HEK293 (cell line): ENCODE data around the gene SLC16A13.

ENCODE experiments used
- CTCF ChIA-PET: fragments of 350-600 bp; formaldehyde crosslinking; extraction: SDS; loops from one replicate; lab custom pipeline; 2021; ENCODE audit warnings: antibody characterized with exemption; lab: Yijun Ruan, JAX
- POLR2A ChIA-PET: fragments of 300-600 bp; formaldehyde crosslinking; extraction: SDS; loops from one replicate; lab custom pipeline; 2020; ENCODE audit warnings: antibody characterized with exemption, inconsistent platforms; lab: Yijun Ruan, JAX
- H3K27ac ChIP-seq: fragments of 200-500 bp; sonication (Bioruptor generic); 2 replicates; pipeline ENCODE4 v1.5.1; 2014; ENCODE audit warnings: low read depth, low read length, control low read depth, inconsistent platforms; ENCODE audit errors: extremely low read depth
- H3K36me3 ChIP-seq, 2 experiments: fragments of 200-500 bp in 1 of 2; sonication (Bioruptor generic) in 1 of 2; 1 replicate in 1 of 2; 2 replicates in 1 of 2; pipeline ENCODE4 v1.5.1; 2014 to 2017; ENCODE audit warnings: inconsistent platforms in 2 of 2, low read length in 2 of 2; ENCODE audit not compliant: control insufficient read depth in 2 of 2, insufficient read depth in 1 of 2
- H3K4me1 ChIP-seq: fragments of 200-500 bp; sonication (Bioruptor generic); 2 replicates; pipeline ENCODE4 v1.5.1; 2014; ENCODE audit warnings: mild to moderate bottlenecking, low read length, inconsistent platforms; ENCODE audit not compliant: control insufficient read depth, insufficient read depth
- H3K4me3 ChIP-seq: 2 replicates; pipeline ENCODE4 v1.5.1; 2011; ENCODE audit warnings: low read depth, mild to moderate bottlenecking, control low read depth, low read length, moderate library complexity
- H3K9me3 ChIP-seq: fragments of 200-500 bp; sonication (Bioruptor generic); 2 replicates; pipeline ENCODE4 v1.5.1; 2014; ENCODE audit warnings: low read depth, low read length, inconsistent platforms; ENCODE audit not compliant: control insufficient read depth, insufficient read depth
- GLIS2 ChIP-seq: fragments of 450-650 bp; formaldehyde crosslinking; IDR thresholded peaks from 2 replicates; pipeline ENCODE4 v1.5.1; 2016; ENCODE audit warnings: missing biosample characterization, missing genetic modification characterization
- MEIS1 ChIP-seq: sonication (generic); formaldehyde crosslinking; IDR thresholded peaks from 2 replicates; pipeline ENCODE4 v1.8.1; 2022; ENCODE audit warnings: missing genetic modification reagents, mild to moderate bottlenecking, borderline replicate concordance
- SCRT2 ChIP-seq: fragments of 450-650 bp; formaldehyde crosslinking; IDR thresholded peaks from 2 replicates; pipeline ENCODE4 v1.5.1; 2016; ENCODE audit warnings: missing biosample characterization, missing genetic modification characterization
- SP2 ChIP-seq: fragments of 450-650 bp; formaldehyde crosslinking; IDR thresholded peaks from 2 replicates; pipeline ENCODE4 v1.5.1; 2016; ENCODE audit warnings: missing biosample characterization, missing genetic modification characterization
- WT1 ChIP-seq: fragments of 450-650 bp; formaldehyde crosslinking; IDR thresholded peaks from 2 replicates; pipeline ENCODE4 v1.5.1; 2016; ENCODE audit warnings: missing biosample characterization, missing genetic modification characterization
- ZBTB21 ChIP-seq: fragments of 450-650 bp; formaldehyde crosslinking; IDR thresholded peaks from 2 replicates; pipeline ENCODE4 v1.5.1; 2017; ENCODE audit warnings: missing biosample characterization, missing genetic modification characterization
- ZFHX2 ChIP-seq: fragments of 450-650 bp; formaldehyde crosslinking; conservative IDR thresholded peaks from 2 replicates; pipeline ENCODE4 v1.5.1; 2016; ENCODE audit warnings: missing biosample characterization, missing genetic modification characterization
- ZNF148 ChIP-seq: fragments of 450-650 bp; formaldehyde crosslinking; IDR thresholded peaks from 2 replicates; pipeline ENCODE4 v1.5.0; 2017; ENCODE audit warnings: missing biosample characterization, missing genetic modification characterization, borderline replicate concordance
- ZNF335 ChIP-seq: fragments of 450-650 bp; formaldehyde crosslinking; conservative IDR thresholded peaks from 2 replicates; pipeline ENCODE4 v1.5.1; 2016; ENCODE audit warnings: missing biosample characterization, missing genetic modification characterization
- ZNF341 ChIP-seq: fragments of 450-650 bp; formaldehyde crosslinking; IDR thresholded peaks from 2 replicates; pipeline ENCODE4; 2016; ENCODE audit warnings: low read depth, missing biosample characterization, missing genetic modification characterization
- ZNF366 ChIP-seq: fragments of 450-650 bp; formaldehyde crosslinking; conservative IDR thresholded peaks from 2 replicates; pipeline ENCODE4 v1.5.1; 2016; ENCODE audit warnings: missing biosample characterization, missing genetic modification characterization
- ZNF433 ChIP-seq: fragments of 450-650 bp; formaldehyde crosslinking; IDR thresholded peaks from 2 replicates; pipeline ENCODE4 v1.5.1; 2016; ENCODE audit warnings: missing biosample characterization, missing genetic modification characterization, low read depth
- ZNF530 ChIP-seq: fragments of 450-650 bp; formaldehyde crosslinking; IDR thresholded peaks from 2 replicates; pipeline ENCODE4 v1.5.1; 2016; ENCODE audit warnings: low read depth, missing biosample characterization, missing genetic modification characterization
- ZSCAN18 ChIP-seq: fragments of 450-650 bp; formaldehyde crosslinking; IDR thresholded peaks from 2 replicates; pipeline ENCODE4 v1.5.1; 2016; ENCODE audit warnings: missing biosample characterization, missing genetic modification characterization
- ZSCAN4 ChIP-seq: fragments of 450-650 bp; formaldehyde crosslinking; IDR thresholded peaks from 2 replicates; pipeline ENCODE4 v1.5.1; 2017; ENCODE audit warnings: missing biosample characterization, missing genetic modification characterization
- ZSCAN5A ChIP-seq: fragments of 450-650 bp; formaldehyde crosslinking; IDR thresholded peaks from 2 replicates; pipeline ENCODE4 v1.5.1; 2016; ENCODE audit warnings: missing biosample characterization, missing genetic modification characterization
- TF ChIP-seq, protein P1 (sequence below): fragments of 450-650 bp; formaldehyde crosslinking; IDR thresholded peaks from 2 replicates; pipeline ENCODE4 v1.5.1; 2016; ENCODE audit warnings: missing biosample characterization, missing genetic modification characterization
- TF ChIP-seq, protein P2 (sequence below): fragments of 450-650 bp; formaldehyde crosslinking; IDR thresholded peaks from 2 replicates; pipeline ENCODE4 v1.5.1; 2016; ENCODE audit warnings: missing biosample characterization, missing genetic modification characterization

Gene SLC16A13

GRCh38 chr17:7019367-7019766, 16.4 kb upstream of the SLC16A13 start:
- H3K4me3 ChIP-seq: no peak overlapping the region
- peaks cover 0 to 16% of the 10 kb centered on the region in 2 experiments; a peak in 1 of 3 replicates for H3K36me3 ChIP-seq
- no peak for TF ChIP-seq ZSCAN4 (tag by site-specific recombination)
- TF ChIP-seq, protein P1, sequence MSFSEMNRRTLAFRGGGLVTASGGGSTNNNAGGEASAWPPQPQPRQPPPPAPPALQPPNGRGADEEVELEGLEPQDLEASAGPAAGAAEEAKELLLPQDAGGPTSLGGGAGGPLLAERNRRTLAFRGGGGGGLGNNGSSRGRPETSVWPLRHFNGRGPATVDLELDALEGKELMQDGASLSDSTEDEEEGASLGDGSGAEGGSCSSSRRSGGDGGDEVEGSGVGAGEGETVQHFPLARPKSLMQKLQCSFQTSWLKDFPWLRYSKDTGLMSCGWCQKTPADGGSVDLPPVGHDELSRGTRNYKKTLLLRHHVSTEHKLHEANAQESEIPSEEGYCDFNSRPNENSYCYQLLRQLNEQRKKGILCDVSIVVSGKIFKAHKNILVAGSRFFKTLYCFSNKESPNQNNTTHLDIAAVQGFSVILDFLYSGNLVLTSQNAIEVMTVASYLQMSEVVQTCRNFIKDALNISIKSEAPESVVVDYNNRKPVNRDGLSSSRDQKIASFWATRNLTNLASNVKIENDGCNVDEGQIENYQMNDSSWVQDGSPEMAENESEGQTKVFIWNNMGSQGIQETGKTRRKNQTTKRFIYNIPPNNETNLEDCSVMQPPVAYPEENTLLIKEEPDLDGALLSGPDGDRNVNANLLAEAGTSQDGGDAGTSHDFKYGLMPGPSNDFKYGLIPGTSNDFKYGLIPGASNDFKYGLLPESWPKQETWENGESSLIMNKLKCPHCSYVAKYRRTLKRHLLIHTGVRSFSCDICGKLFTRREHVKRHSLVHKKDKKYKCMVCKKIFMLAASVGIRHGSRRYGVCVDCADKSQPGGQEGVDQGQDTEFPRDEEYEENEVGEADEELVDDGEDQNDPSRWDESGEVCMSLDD (tag by site-specific recombination): peak; percentile 69; the same call in 1 of the 2 replicates
- ChIA-PET POLR2A (no interaction called here), CTCF (interaction anchor here (0.6 to 2.8 kb wide), 5 partner anchors 15 to 353 kb away, joined by 3 to 21 read pairs (median 4); no protein-coding TSS in a partner anchor)
- H3K9me3 ChIP-seq: no peaks in the 10 kb centered on the region
- H3K4me1 ChIP-seq: peaks cover 6% of the 10 kb centered on the region; the same call in 1 of the 2 replicates
- H3K27ac ChIP-seq: peak overlapping the region; percentile 54; the same call in 1 of the 2 replicates

- CTCF ChIA-PET: interaction anchor here (0.6 to 3.1 kb wide), 9 partner anchors 12 to 354 kb away, joined by 3 to 35 read pairs (median 12); no protein-coding TSS in a partner anchor
- Histone ChIP-seq H3K4me3 (peak overlapping the region; percentile 41), H3K27ac (peak overlapping the region; percentile 54), H3K36me3 (peaks cover 0 to 16% of the 10 kb centered on the region in 2 experiments; a peak in 1 of 3 replicates), H3K9me3 (no peaks in the 10 kb centered on the region), H3K4me1 (peaks cover 6% of the 10 kb centered on the region; the same call in 1 of the 2 replicates)
- POLR2A ChIA-PET: no interaction called here
- TF ChIP-seq, protein P2, sequence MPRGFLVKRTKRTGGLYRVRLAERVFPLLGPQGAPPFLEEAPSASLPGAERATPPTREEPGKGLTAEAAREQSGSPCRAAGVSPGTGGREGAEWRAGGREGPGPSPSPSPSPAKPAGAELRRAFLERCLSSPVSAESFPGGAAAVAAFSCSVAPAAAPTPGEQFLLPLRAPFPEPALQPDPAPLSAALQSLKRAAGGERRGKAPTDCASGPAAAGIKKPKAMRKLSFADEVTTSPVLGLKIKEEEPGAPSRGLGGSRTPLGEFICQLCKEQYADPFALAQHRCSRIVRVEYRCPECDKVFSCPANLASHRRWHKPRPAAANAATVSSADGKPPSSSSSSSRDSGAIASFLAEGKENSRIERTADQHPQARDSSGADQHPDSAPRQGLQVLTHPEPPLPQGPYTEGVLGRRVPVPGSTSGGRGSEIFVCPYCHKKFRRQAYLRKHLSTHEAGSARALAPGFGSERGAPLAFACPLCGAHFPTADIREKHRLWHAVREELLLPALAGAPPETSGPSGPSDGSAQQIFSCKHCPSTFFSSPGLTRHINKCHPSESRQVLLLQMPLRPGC (tag by site-specific recombination): no peak
- TF ChIP-seq, protein P1 (tag by site-specific recombination): peak; percentile 98
- TF ChIP-seq ZNF341 (tag by site-specific recombination) (peak; percentile 55; the same call in 1 of the 2 replicates), WT1 (tag by site-specific recombination) (0 out of 2 replicates have a peak, but pooled peaks have one; percentile 22), GLIS2 (peak; percentile 32; the same call in 1 of the 2 replicates), ZNF335 (tag by site-specific recombination) (peak; percentile 52), ZBTB21 (tag by site-specific recombination) (no peak), ZNF148 (tag by site-specific recombination) (no peak), ZNF366 (tag by site-specific recombination) (peak; percentile 78; the same call in 1 of the 2 replicates), SCRT2 (0 out of 2 replicates have a peak, but pooled peaks have one; percentile 22), ZSCAN18 (tag by site-specific recombination) (no peak), ZNF530 (tag by site-specific recombination) (no peak), ZSCAN5A (tag by site-specific recombination) (no peak), ZFHX2 (tag by site-specific recombination) (peak; percentile 53; the same call in 1 of the 2 replicates), SP2 (peak; percentile 49), MEIS1 (no peak), ZNF433 (tag by site-specific recombination) (no peak)
These were observed 15.8 kb upstream of the SLC16A13 start for GRCh38 chr17:7019839-7020519.
